Left lung (tissue), 10 donors: ENCODE measurements around the gene B4GALNT2. TPM values are rescaled to one million over a fixed set of nuclear protein-coding genes. Genes with fewer than 3 reads are reported as not detected.
A peak's percentile ranks its signal among the peaks of the same experiment; 100 is the strongest.

ENCODE experiments used
- ATAC-seq: fragments of 200-7000 bp; cut with Tn5 transposase; one replicate; pipeline ENCODE4 v1.9.1; 2020; ENCODE audit warnings: moderate library complexity
- DNase-seq, 4 donors: peaks; one replicate each; pipeline ENCODE4 v3.0.0-alpha.2; 2013 to 2020
- H3K27ac ChIP-seq, 2 donors: fragments of 200-600 bp; sonication (generic) in 1 of 2; one replicate each; pipeline versions ENCODE4 v1.5.0 to v1.8.0; 2020 to 2021
- H3K27me3 ChIP-seq, 2 donors: fragments of 200-600 bp; sonication (generic) in 1 of 2; one replicate each; pipeline versions ENCODE4 v1.5.0 to v1.8.0; 2020 to 2021
- H3K36me3 ChIP-seq, 2 donors: fragments of 200-600 bp; sonication (generic) in 1 of 2; one replicate each; pipeline versions ENCODE4 v1.5.0 to v1.8.0; 2020 to 2021
- H3K4me1 ChIP-seq, 2 donors: fragments of 200-600 bp; one replicate each; pipeline ENCODE4 v1.8.0; 2021
- H3K4me3 ChIP-seq, 2 donors: fragments of 200-600 bp; sonication (generic) in 1 of 2; one replicate each; pipeline versions ENCODE4 v1.5.0 to v1.8.0; 2020 to 2021; ENCODE audit warnings: mild to moderate bottlenecking in 1 of 2
- H3K9me3 ChIP-seq, 2 donors: fragments of 200-600 bp; sonication (generic) in 1 of 2; one replicate each; pipeline versions ENCODE4 v1.5.0 to v1.8.0; 2020 to 2021
- CTCF ChIP-seq, 2 donors: fragments of 200-600 bp; sonication (generic) in 1 of 2; IDR thresholded peaks; one replicate each; pipeline versions ENCODE4 v1.5.0 to v1.8.0; 2021; ENCODE audit warnings: antibody characterized with exemption in 2 of 2
- intact Hi-C, 2 donors: fragments of 100-400 bp; cut with DNase I; formaldehyde crosslinking; loops; one replicate each; pipeline versions ENCODE4 v1.11.2 to v1.14.2; 2022
- polyA plus RNA-seq, 6 donors: library from polyadenylated mRNA; unstranded; fragments of 120-200 nt; gene quantifications; one replicate each; pipeline ENCODE4 v1.2.1, GENCODE V29; 2013; ENCODE audit not compliant: insufficient read length in 6 of 6
- total RNA-seq, 2 donors: library from RNA; stranded (reverse); fragmentation: NEBNext Ultra II Directional; extraction: Animal tissue kit (Norgen Biotek cat#: 25700); gene quantifications; one replicate each; pipeline ENCODE4 v1.2.1, GENCODE V29; 2021
- donor health status: DM: no; HTN: yes; CAD: no.
- donor health status: DM: no; HTN: no; CAD: no.

Gene B4GALNT2
- total and polyA plus RNA-seq, 8 donors, result 0.16 to 0.87 (median 0.58) TPM

- no peak for DNase-seq
Observed at GRCh38 chr17:49104511-49105074, 28.0 kb upstream of the B4GALNT2 start.

GRCh38 chr17:49106321-49107210 is 26.0 kb upstream of the B4GALNT2 start:
- Histone ChIP-seq H3K36me3 (no peaks in the 10 kb centered on the region), H3K4me1 (no peaks in the 10 kb centered on the region), H3K9me3 (no peaks in the 10 kb centered on the region), H3K27ac (no peak overlapping the region), H3K4me3 (no peak overlapping the region), H3K27me3 (peaks cover 0 to 19% of the 10 kb centered on the region in 2 donors)
- TF ChIP-seq CTCF (IDR thresholded peaks at IDR 0.05), result no peak
- DNase-seq, result no peak
- no peak for ATAC-seq
- intact Hi-C loops, result no loop called here

More at GRCh38 chr17:49104511-49105074, 28.0 kb upstream of the B4GALNT2 start:
- ATAC-seq, result no peak
- TF ChIP-seq CTCF (IDR thresholded peaks at IDR 0.05), result no peak
- H3K27me3 ChIP-seq, result peaks cover 0 to 19% of the 10 kb centered on the region in 2 donors
- H3K4me1 ChIP-seq, result peaks cover 0 to 4% of the 10 kb centered on the region in 2 donors
- H3K27ac ChIP-seq, result no peak overlapping the region
- intact Hi-C loops, result no loop called here
- H3K4me3 ChIP-seq, result no peak overlapping the region
- no peaks in the 10 kb centered on the region for H3K36me3 ChIP-seq
- H3K9me3 ChIP-seq, result no peaks in the 10 kb centered on the region

DNA sequence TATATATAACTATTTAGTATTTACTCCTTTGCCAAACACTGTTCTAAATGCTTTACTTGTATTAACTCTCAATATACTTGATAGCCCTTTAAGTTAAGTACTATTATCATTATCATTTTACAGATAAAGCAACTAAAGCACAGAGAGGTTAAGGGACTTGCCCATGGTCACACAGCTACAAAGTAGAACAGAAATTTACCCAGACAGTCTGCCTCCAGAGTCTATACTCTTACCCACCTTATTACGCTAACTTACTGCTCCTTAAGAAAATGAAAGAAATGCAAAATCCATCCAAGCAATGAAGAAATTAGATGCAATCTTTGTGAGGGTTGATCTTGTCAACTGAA is 25.4 kb upstream of the B4GALNT2 start:
- no peaks in the 10 kb centered on the region for H3K36me3 ChIP-seq
- ATAC-seq, result no peak
- TF ChIP-seq CTCF (IDR thresholded peaks at IDR 0.05), result no peak

GRCh38 chr17:49108318-49108717 is 24.3 kb upstream of the B4GALNT2 start:
- Histone ChIP-seq H3K9me3 (no peaks in the 10 kb centered on the region), H3K4me3 (no peak overlapping the region), H3K4me1 (no peaks in the 10 kb centered on the region), H3K36me3 (no peaks in the 10 kb centered on the region), H3K27ac (no peak overlapping the region), H3K27me3 (peaks cover 0 to 17% of the 10 kb centered on the region in 2 donors)
- ATAC-seq (peak; percentile 68), DNase-seq (no peak)
- intact Hi-C loops, result no loop called here
- TF ChIP-seq CTCF (IDR thresholded peaks at IDR 0.05), result no peak

More for the DNA sequence above, 25.4 kb upstream of the B4GALNT2 start:
- H3K9me3 ChIP-seq, result no peaks in the 10 kb centered on the region
- H3K27ac ChIP-seq, result no peak overlapping the region
- no peak for DNase-seq
- H3K4me3 ChIP-seq, result no peak overlapping the region
- intact Hi-C loops, result no loop called here
- no peaks in the 10 kb centered on the region for H3K4me1 ChIP-seq
- peaks cover 0 to 19% of the 10 kb centered on the region in 2 donors for H3K27me3 ChIP-seq

DNA sequence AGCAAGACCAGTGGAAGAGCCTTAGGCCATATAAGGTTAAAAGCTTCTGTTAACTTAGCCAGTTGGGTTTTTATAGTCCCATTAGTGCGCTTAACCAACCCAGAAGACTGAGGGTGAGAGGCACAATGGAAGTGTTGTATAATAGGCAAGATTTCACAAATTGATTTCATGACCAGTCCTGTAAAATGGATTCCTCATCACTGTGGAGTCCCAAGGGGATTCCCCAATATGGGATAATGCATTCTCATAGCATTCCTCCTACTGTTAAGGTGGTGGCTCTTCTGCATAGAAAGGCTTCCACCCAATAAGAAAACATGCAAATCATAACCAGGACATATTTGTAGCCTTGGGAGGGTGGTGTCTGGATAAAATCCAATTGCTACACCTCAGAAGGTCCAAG is 22.1 kb upstream of the B4GALNT2 start:
- intact Hi-C loops, result no loop called here
- Histone ChIP-seq H3K27ac (no peak overlapping the region), H3K4me3 (no peak overlapping the region), H3K27me3 (peaks cover 0 to 29% of the 10 kb centered on the region in 2 donors), H3K9me3 (no peaks in the 10 kb centered on the region), H3K4me1 (no peaks in the 10 kb centered on the region), H3K36me3 (no peaks in the 10 kb centered on the region)
- no peak for DNase-seq
- TF ChIP-seq CTCF (IDR thresholded peaks at IDR 0.05), result no peak
- no peak for ATAC-seq
